Suprapubic skin (tissue), 4 donors: ENCODE data around the gene C10orf88. TPM values are rescaled to one million over a fixed set of nuclear protein-coding genes. Genes with fewer than 3 reads are reported as not detected.
"Not testable (repeated sequence)": the region's sequence is repeated elsewhere in the genome, so short reads cannot be mapped to it uniquely, and the experiment has no call there.

Experiments used
- DNase-seq, 2 donors: peaks; one replicate each; pipeline ENCODE4 v3.0.0-alpha.2; 2019; ENCODE audit warnings: low spot score in 2 of 2
- H3K27ac ChIP-seq: fragments of 200-600 bp; sonication (generic); one replicate; pipeline ENCODE4 v1.5.1; 2019
- H3K27me3 ChIP-seq: fragments of 200-600 bp; sonication (generic); one replicate; pipeline ENCODE4 v1.5.1; 2019
- H3K36me3 ChIP-seq: fragments of 200-600 bp; sonication (generic); one replicate; pipeline ENCODE4 v1.5.1; 2019
- H3K4me1 ChIP-seq: fragments of 200-600 bp; sonication (generic); one replicate; pipeline ENCODE4 v1.5.1; 2019
- H3K4me3 ChIP-seq: fragments of 200-600 bp; sonication (generic); one replicate; pipeline ENCODE4 v1.5.1; 2019; ENCODE audit warnings: mild to moderate bottlenecking
- H3K9me3 ChIP-seq: fragments of 200-600 bp; sonication (generic); one replicate; pipeline ENCODE4 v1.5.1; 2019
- CTCF ChIP-seq, 2 donors: fragments of 200-600 bp in 1 of 2; fragments of 450-650 bp in 1 of 2; sonication (generic) in 1 of 2; IDR thresholded peaks; one replicate each; pipeline ENCODE4 v1.5.1; 2016 to 2019; ENCODE audit warnings: antibody characterized with exemption in 2 of 2, mild to moderate bottlenecking in 1 of 2, moderate library complexity in 1 of 2
- EP300 ChIP-seq: sonication (generic); formaldehyde crosslinking; IDR thresholded peaks from one replicate; pipeline ENCODE4 v1.6.1; 2017; ENCODE audit warnings: antibody characterized with exemption
- POLR2A ChIP-seq, 2 donors: fragments of 450-650 bp; IDR thresholded peaks; one replicate each; pipeline ENCODE4 v1.6.1; 2017; ENCODE audit warnings: antibody characterized with exemption in 2 of 2, mild to moderate bottlenecking in 2 of 2, moderate library complexity in 2 of 2
- POLR2AphosphoS5 ChIP-seq, 3 donors: sonication (generic); formaldehyde crosslinking; IDR thresholded peaks; one replicate each; pipeline ENCODE4 v1.6.1; 2017; ENCODE audit warnings: antibody characterized with exemption in 3 of 3
- WGBS: methylation state at CpG from one replicate; pipeline ENCODE4 v1.1.5; 2018; 5-methylcytosine and 5-hydroxymethylcytosine counted together
- total RNA-seq, 4 donors: library from RNA; depleted of rRNA; stranded (reverse); fragments of >200 nt; gene quantifications; one replicate each; pipeline ENCODE4 v1.1.0, GENCODE V29; 2016

C10orf88 gene
- total RNA-seq, 4 donors from 2014 or later: 3.7 to 8.9 (median 5.5) TPM

- H3K36me3 ChIP-seq: no peaks in the 10 kb centered on the region
- no peaks in the 10 kb centered on the region for H3K4me1 ChIP-seq
- no peaks in the 10 kb centered on the region for H3K27me3 ChIP-seq
- no peaks in the 10 kb centered on the region for H3K9me3 ChIP-seq
- no peak overlapping the region for H3K27ac ChIP-seq
- WGBS: 23% methylated on average over 5 of the region's 5 CpGs
- TF ChIP-seq POLR2A (IDR thresholded peaks at IDR 0.05) (no peak), CTCF (IDR thresholded peaks at IDR 0.05) (no peak), POLR2AphosphoS5 (IDR thresholded peaks at IDR 0.05) (no peak), EP300 (no peak)
- H3K4me3 ChIP-seq: no peak overlapping the region
- no peak for DNase-seq
These were observed 42.0 kb downstream of the C10orf88 start for GRCh38 chr10:122911889-122912484.

DNA sequence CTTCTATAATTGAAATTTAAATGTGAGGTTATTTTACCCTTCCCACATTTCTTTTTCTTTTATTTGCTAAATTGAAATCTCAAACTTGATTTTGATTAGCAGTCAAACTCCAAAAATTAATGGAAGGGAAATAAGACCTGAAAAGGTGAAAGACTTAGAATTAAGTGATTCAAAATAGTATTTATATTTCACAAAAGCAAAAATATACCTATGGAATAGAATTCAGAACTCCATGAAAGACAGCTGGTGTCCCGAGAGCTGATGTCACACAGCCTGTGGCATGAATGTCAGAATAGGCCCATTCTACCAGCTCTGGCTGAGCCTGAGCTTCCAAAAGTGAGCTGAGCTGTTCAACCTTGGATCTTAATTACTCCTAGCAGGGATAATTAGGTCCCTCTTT lies 43.7 kb downstream of the C10orf88 start, which contains the start of gene FAM24A:
Gene FAM24A, plus strand, starts transcription at position 301 of the 400 bp plus-strand sequence. CDS start 1,025 bp downstream, outside the sequence.
- 83% methylated on average over 1 of the region's 1 CpG for WGBS
- no peaks in the 10 kb centered on the region for H3K9me3 ChIP-seq
- DNase-seq: no peak
- H3K4me1 ChIP-seq: no peaks in the 10 kb centered on the region
- TF ChIP-seq POLR2AphosphoS5 (IDR thresholded peaks at IDR 0.05) (no peak), CTCF (IDR thresholded peaks at IDR 0.05) (no peak), POLR2A (IDR thresholded peaks at IDR 0.05) (no peak), EP300 (no peak)
- no peaks in the 10 kb centered on the region for H3K27me3 ChIP-seq
- H3K4me3 ChIP-seq: no peak within 1 kb of the TSS
- no peak within 1 kb of the TSS for H3K27ac ChIP-seq
- no peaks in the 10 kb centered on the region for H3K36me3 ChIP-seq

GRCh38 chr10:122903861-122904260 lies 50.2 kb downstream of the C10orf88 start:
- H3K9me3 ChIP-seq, H3K4me1 ChIP-seq, DNase-seq, H3K4me3 ChIP-seq, H3K27ac ChIP-seq, H3K36me3 ChIP-seq: not testable (repeated sequence)
- peaks cover 11% of the 10 kb centered on the region for H3K27me3 ChIP-seq
- 75% methylated on average over 4 of the region's 4 CpGs for WGBS

DNA sequence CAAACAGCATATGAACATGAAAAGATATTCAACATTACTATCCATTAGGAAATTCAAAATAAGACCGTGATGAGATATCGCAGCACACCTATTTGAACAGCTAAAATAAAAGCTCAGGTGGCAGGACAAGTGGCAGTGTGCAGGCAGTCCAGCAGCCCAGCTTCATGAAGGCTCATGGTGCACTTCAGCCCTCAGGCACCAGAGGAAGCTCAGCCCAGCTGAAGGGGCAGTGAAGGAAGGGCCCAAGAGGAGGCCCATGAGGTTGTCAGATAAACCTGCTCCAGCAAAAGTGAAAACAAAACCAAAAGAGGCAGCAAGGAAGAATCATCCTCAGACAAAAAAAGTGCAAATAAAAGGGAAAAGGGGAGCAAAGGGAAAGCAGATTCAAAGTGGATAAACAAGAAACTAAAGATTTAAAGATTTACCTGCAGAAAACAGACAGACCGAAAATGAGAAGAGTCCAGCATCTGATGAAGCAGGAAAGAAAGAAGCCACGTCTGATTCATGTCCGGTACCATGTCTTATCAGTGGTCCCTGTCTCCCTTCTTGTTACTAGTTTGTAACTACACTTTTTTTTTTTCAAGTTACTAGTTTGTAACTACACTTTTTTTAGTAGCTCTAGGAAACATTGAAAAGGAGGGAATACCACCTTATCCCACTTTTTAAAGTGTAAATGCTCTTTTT lies 59.6 kb downstream of the C10orf88 start:
- TF ChIP-seq POLR2AphosphoS5 (IDR thresholded peaks at IDR 0.05): no peak
- TF ChIP-seq EP300: no peak
- no peak for TF ChIP-seq POLR2A (IDR thresholded peaks at IDR 0.05)
- TF ChIP-seq CTCF (IDR thresholded peaks at IDR 0.05): no peak
- Histone ChIP-seq H3K27me3 (peaks cover 2% of the 10 kb centered on the region), H3K27ac (no peak overlapping the region), H3K9me3 (no peaks in the 10 kb centered on the region), H3K4me1 (no peaks in the 10 kb centered on the region), H3K36me3 (no peaks in the 10 kb centered on the region), H3K4me3 (no peak overlapping the region)
- WGBS: 87% methylated on average over 5 of the region's 5 CpGs
- no peak for DNase-seq

- 86% methylated on average over 1 of the region's 1 CpG for WGBS
These were observed 69.9 kb downstream of the C10orf88 start for GRCh38 chr10:122884166-122884565.

More at GRCh38 chr10:122884166-122884565, 69.9 kb downstream of the C10orf88 start:
- Histone ChIP-seq H3K27me3 (no peaks in the 10 kb centered on the region), H3K4me3 (no peak overlapping the region), H3K36me3 (no peaks in the 10 kb centered on the region), H3K27ac (no peak overlapping the region), H3K4me1 (peaks cover 13% of the 10 kb centered on the region), H3K9me3 (no peaks in the 10 kb centered on the region)
- no peak for DNase-seq
- no peak for TF ChIP-seq POLR2A (IDR thresholded peaks at IDR 0.05)
- TF ChIP-seq POLR2AphosphoS5 (IDR thresholded peaks at IDR 0.05): no peak
- TF ChIP-seq EP300: no peak
- TF ChIP-seq CTCF (IDR thresholded peaks at IDR 0.05): no peak
